ENCODE data around the gene CD82.

DNA sequence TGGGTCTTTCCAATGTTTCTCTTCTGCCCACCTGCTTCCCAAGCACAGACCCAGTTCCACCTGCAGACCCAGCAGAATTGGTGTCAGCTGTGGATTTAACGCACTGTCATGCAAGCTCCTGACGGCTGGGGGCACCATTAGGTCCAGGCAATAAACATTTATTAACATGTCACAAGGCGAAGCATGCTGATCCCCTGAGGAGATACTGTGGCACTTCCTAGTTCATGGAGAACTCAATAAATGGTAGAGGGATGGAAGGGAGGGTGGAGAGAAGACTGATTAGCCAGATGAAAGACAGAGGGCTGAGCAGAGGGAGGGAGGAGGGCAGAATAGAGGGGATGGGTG lies 93.0 kb downstream of the CD82 start:
- TF ChIP-seq SRF (IDR thresholded peaks at IDR 0.05; ENCODE audit: low read depth, low read length): no peak
- TF ChIP-seq CTCF (IDR thresholded peaks at IDR 0.05; ENCODE audit: control extremely low read depth in 1 of 3, insufficient read depth in 1 of 3, low read depth in 1 of 3, low read length in 3 of 3): peak; percentile 49 to 60 (median 50)
- TF ChIP-seq EZH2 (IDR thresholded peaks at IDR 0.05; ENCODE audit: low read depth, low read length, severe bottlenecking): no peak
- no peak for TF ChIP-seq GABPA (IDR thresholded peaks at IDR 0.05; ENCODE audit: borderline replicate concordance, insufficient read depth, low read length)
- no peak for TF ChIP-seq KDM5A (IDR thresholded peaks at IDR 0.05; ENCODE audit: low read length)
- no peak for TF ChIP-seq NRF1 (IDR thresholded peaks at IDR 0.05; ENCODE audit: low read depth, low read length)
- TF ChIP-seq BRCA1 (IDR thresholded peaks at IDR 0.05; ENCODE audit: low read depth, low read length): no peak
- no peak for TF ChIP-seq JUN (IDR thresholded peaks at IDR 0.05; ENCODE audit: low read depth, low read length)
- TF ChIP-seq SP1 (IDR thresholded peaks at IDR 0.05; ENCODE audit: low read depth, low read length): no peak
- peak; percentile 56 to 70 for TF ChIP-seq RAD21 (IDR thresholded peaks at IDR 0.05 in 1 of 2, conservative IDR thresholded peaks at IDR 0.05 in 1 of 2; ENCODE audit: low read depth in 2 of 2, low read length in 2 of 2)
- no peak for TF ChIP-seq MAX (IDR thresholded peaks at IDR 0.05)
- no peak for TF ChIP-seq SIX5 (IDR thresholded peaks at IDR 0.05; ENCODE audit: low read depth, low read length)
- no peak for TF ChIP-seq RXRA (IDR thresholded peaks at IDR 0.05; ENCODE audit: insufficient read depth, low read depth, low read length)
